ENCODE data around the gene GPR180.

The GPR180 gene

GRCh38 chr13:94641409-94641941 lies 39.8 kb downstream of the GPR180 start:
- TF ChIP-seq CTCF (IDR thresholded peaks at IDR 0.05; ENCODE audit: insufficient read depth, low read length) (no peak), POLR2AphosphoS5 (IDR thresholded peaks at IDR 0.05; ENCODE audit: low read depth) (no peak), SPI1 (IDR thresholded peaks at IDR 0.05; ENCODE audit: borderline replicate concordance, low read depth) (no peak)
- no peak for DNase-seq (ENCODE audit: low read depth in 1 of 2, low spot score in 1 of 2)
- Histone ChIP-seq H3K27ac (replicated peaks) (no peak overlapping the region), H3K27me3 (ENCODE audit: insufficient read depth, poor library complexity, severe bottlenecking) (no peaks in the 10 kb centered on the region), H3K4me3 (replicated peaks; ENCODE audit: insufficient read depth, low read length) (no peak overlapping the region)

- no peak overlapping the region for H3K27ac ChIP-seq (replicated peaks)
- no peak overlapping the region for H3K4me3 ChIP-seq (replicated peaks; ENCODE audit: insufficient read depth, low read length)
- TF ChIP-seq CTCF (IDR thresholded peaks at IDR 0.05; ENCODE audit: insufficient read depth, low read length) (no peak), REST (IDR thresholded peaks at IDR 0.05; ENCODE audit: insufficient replicate concordance, low read depth) (no peak), POLR2AphosphoS5 (IDR thresholded peaks at IDR 0.05; ENCODE audit: low read depth) (no peak), SPI1 (IDR thresholded peaks at IDR 0.05; ENCODE audit: borderline replicate concordance, low read depth) (no peak), GABPA (IDR thresholded peaks at IDR 0.05; ENCODE audit: low read depth) (no peak)
- H3K27me3 ChIP-seq (ENCODE audit: insufficient read depth, poor library complexity, severe bottlenecking), result peaks cover 6% of the 10 kb centered on the region
- DNase-seq (ENCODE audit: low read depth in 1 of 2, low spot score in 1 of 2), result no peak
Observed at GRCh38 chr13:94646904-94647303, 45.2 kb downstream of the GPR180 start.

DNA sequence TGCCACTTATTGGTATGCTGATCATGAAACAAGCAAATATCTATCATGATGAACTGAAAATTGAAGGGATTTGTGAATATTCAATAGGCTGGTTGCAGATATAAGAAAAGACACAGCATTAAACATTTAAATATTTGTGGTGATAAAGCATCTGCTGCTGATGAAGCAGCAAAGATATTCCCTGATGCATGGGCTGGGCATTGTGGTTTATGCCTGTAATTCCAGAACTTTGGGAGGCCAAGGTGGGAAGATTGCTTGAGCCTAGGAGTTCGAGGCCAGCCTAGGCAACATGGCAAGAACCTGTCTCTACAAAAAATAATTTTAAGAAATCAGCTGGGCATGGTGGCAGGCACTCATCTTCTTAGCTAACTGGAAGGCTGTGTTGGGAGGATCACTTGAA lies 54.5 kb downstream of the GPR180 start:
- no peak overlapping the region for H3K4me3 ChIP-seq (replicated peaks; ENCODE audit: insufficient read depth, low read length)
- H3K27ac ChIP-seq (replicated peaks), result no peak overlapping the region
- H3K27me3 ChIP-seq (ENCODE audit: insufficient read depth, poor library complexity, severe bottlenecking), result peaks cover 20% of the 10 kb centered on the region
- DNase-seq (ENCODE audit: low read depth in 1 of 2, low spot score in 1 of 2), result no peak
- TF ChIP-seq REST (IDR thresholded peaks at IDR 0.05; ENCODE audit: insufficient replicate concordance, low read depth) (no peak), CTCF (IDR thresholded peaks at IDR 0.05; ENCODE audit: insufficient read depth, low read length) (no peak), POLR2AphosphoS5 (IDR thresholded peaks at IDR 0.05; ENCODE audit: low read depth) (no peak), GABPA (IDR thresholded peaks at IDR 0.05; ENCODE audit: low read depth) (no peak), SPI1 (IDR thresholded peaks at IDR 0.05; ENCODE audit: borderline replicate concordance, low read depth) (no peak)

DNA sequence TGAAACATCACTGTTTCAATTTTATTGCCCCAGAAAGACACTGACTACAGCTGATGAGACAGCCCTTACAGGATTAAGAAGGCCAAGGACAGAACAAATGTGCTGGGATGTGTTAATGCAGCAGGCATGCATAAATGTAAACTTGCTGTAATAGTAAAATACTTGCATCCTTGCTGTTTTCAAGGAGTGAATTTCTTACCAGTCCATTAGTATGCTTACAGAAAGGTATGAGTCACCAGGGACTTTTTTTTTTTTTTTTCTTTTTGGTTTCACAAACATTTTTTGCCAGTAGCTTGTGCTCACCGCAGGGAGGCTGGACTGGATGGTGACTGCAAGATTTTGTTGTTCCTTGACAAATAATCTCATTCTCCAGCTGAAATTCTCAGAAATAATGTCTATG lies 55.1 kb downstream of the GPR180 start:
- Histone ChIP-seq H3K4me3 (replicated peaks; ENCODE audit: insufficient read depth, low read length) (no peak overlapping the region), H3K27ac (replicated peaks) (no peak overlapping the region), H3K27me3 (ENCODE audit: insufficient read depth, poor library complexity, severe bottlenecking) (peaks cover 25% of the 10 kb centered on the region)
- no peak for DNase-seq (ENCODE audit: low read depth in 1 of 2, low spot score in 1 of 2)
- no peak for TF ChIP-seq REST (IDR thresholded peaks at IDR 0.05; ENCODE audit: insufficient replicate concordance, low read depth)
- TF ChIP-seq GABPA (IDR thresholded peaks at IDR 0.05; ENCODE audit: low read depth), result no peak
- TF ChIP-seq CTCF (IDR thresholded peaks at IDR 0.05; ENCODE audit: insufficient read depth, low read length), result no peak

All from HL-60 (cell line).